IMR-90 (cell line): ENCODE measurements around the gene AUTS2. TPM values are rescaled to one million over a fixed set of nuclear protein-coding genes. Genes with fewer than 3 reads are reported as not detected.

ENCODE experiments used
- ATAC-seq: fragments of 200-7000 bp; cut with Tn5 transposase; 2 replicates; pipeline ENCODE4 v1.9.1; 2020; ENCODE audit warnings: low read depth, mild to moderate bottlenecking, moderate library complexity
- BruUV-seq: library from RNA; stranded (reverse); fragments of 400-500 nt; replicated peaks from 2 replicates; lab custom pipeline; 2021; lab: Mats Ljungman, UMichigan
- CTCF ChIA-PET: fragments of 300-600 bp; formaldehyde crosslinking; extraction: SDS; loops from one replicate; lab custom pipeline; 2021; ENCODE audit warnings: antibody characterized with exemption; lab: Yijun Ruan, JAX
- POLR2A ChIA-PET: fragments of 300-600 bp; sonication (Branson Sonifier 250); formaldehyde crosslinking; loops from one replicate; lab custom pipeline; 2022; ENCODE audit warnings: antibody characterized with exemption; ENCODE audit not compliant: unreplicated experiment; lab: Charles Lee
- DNase-seq: peaks from one replicate; pipeline ENCODE4 v3.0.0; 2013
- H2AFZ ChIP-seq: replicated peaks from 2 replicates; pipeline ENCODE3; 2013; ENCODE audit warnings: low read length, mild to moderate bottlenecking; ENCODE audit not compliant: poor library complexity
- H2AK5ac ChIP-seq: 2 replicates; pipeline ENCODE4 v1.6.1; 2013; ENCODE audit warnings: low read depth, low read length, inconsistent platforms
- H2AK9ac ChIP-seq: replicated peaks from 2 replicates; pipeline ENCODE3; 2013; ENCODE audit warnings: mild to moderate bottlenecking, low read depth, low read length, moderate library complexity; ENCODE audit not compliant: poor library complexity
- H2BK120ac ChIP-seq: 2 replicates; pipeline ENCODE4 v1.6.1; 2013; ENCODE audit warnings: low read depth, low read length, inconsistent platforms
- H2BK15ac ChIP-seq: 3 replicates; pipeline ENCODE4 v1.6.1; 2013; ENCODE audit warnings: low read depth, low read length, inconsistent platforms
- H2BK20ac ChIP-seq: 2 replicates; pipeline ENCODE4 v1.6.1; 2013; ENCODE audit warnings: low read depth, mild to moderate bottlenecking, inconsistent platforms, low read length, moderate library complexity
- H2BK5ac ChIP-seq: 2 replicates; pipeline ENCODE4 v1.6.1; 2013; ENCODE audit warnings: mild to moderate bottlenecking, low read depth, low read length, inconsistent platforms; ENCODE audit not compliant: poor library complexity, severe bottlenecking
- H3K14ac ChIP-seq: replicated peaks from 2 replicates; pipeline ENCODE4 v1.6.1; 2013; ENCODE audit warnings: low read depth, low read length, inconsistent platforms
- H3K18ac ChIP-seq: 2 replicates; pipeline ENCODE4 v1.6.1; 2013; ENCODE audit warnings: low read depth, low read length, control low read depth
- H3K23ac ChIP-seq: 2 replicates; pipeline ENCODE4 v1.6.1; 2013; ENCODE audit warnings: low read depth, low read length, inconsistent platforms
- H3K27ac ChIP-seq: 2 replicates; pipeline ENCODE4 v1.5.1; 2013; ENCODE audit warnings: mild to moderate bottlenecking, control low read depth, low read length; ENCODE audit not compliant: insufficient read depth
- H3K27me3 ChIP-seq: 2 replicates; pipeline ENCODE4 v1.6.1; 2013; ENCODE audit warnings: low read length; ENCODE audit not compliant: control insufficient read depth, insufficient read depth
- H3K36me3 ChIP-seq: 2 replicates; pipeline ENCODE4 v1.6.1; 2013; ENCODE audit warnings: low read length, mixed read lengths; ENCODE audit not compliant: control insufficient read depth, insufficient read depth
- H3K4ac ChIP-seq: 2 replicates; pipeline ENCODE4 v1.6.1; 2013; ENCODE audit warnings: low read depth, low read length, inconsistent platforms
- H3K4me1 ChIP-seq: 2 replicates; pipeline ENCODE4 v1.6.1; 2013; ENCODE audit warnings: low read length, mixed read lengths; ENCODE audit not compliant: control insufficient read depth, insufficient read depth
- H3K4me2 ChIP-seq: 2 replicates; pipeline ENCODE4 v1.6.1; 2013; ENCODE audit warnings: low read depth, mild to moderate bottlenecking, control low read depth, low read length, moderate library complexity
- H3K4me3 ChIP-seq: 2 replicates; pipeline ENCODE4 v1.5.1; 2013; ENCODE audit warnings: low read depth, mild to moderate bottlenecking, control low read depth, low read length, moderate library complexity; ENCODE audit not compliant: insufficient read depth
- H3K56ac ChIP-seq: 2 replicates; pipeline ENCODE4 v1.6.1; 2013; ENCODE audit warnings: low read length, inconsistent platforms; ENCODE audit not compliant: insufficient read depth; ENCODE audit errors: extremely low read depth
- H3K79me1 ChIP-seq, 2 experiments: 2 replicates each; pipeline ENCODE4 v1.6.1; 2013; ENCODE audit warnings: low read length in 2 of 2, inconsistent platforms in 1 of 2, low read depth in 1 of 2
- H3K9ac ChIP-seq: 2 replicates; pipeline ENCODE4 v1.6.1; 2013; ENCODE audit warnings: low read depth, low read length, control low read depth
- H3K9me1 ChIP-seq: 2 replicates; pipeline ENCODE4 v1.6.1; 2013; ENCODE audit warnings: low read length, inconsistent platforms; ENCODE audit not compliant: insufficient read depth
- H3K9me3 ChIP-seq: 2 replicates; pipeline ENCODE4 v1.6.1; 2013; ENCODE audit warnings: low read length; ENCODE audit not compliant: control insufficient read depth, insufficient read depth
- H4K20me1 ChIP-seq: 2 replicates; pipeline ENCODE4 v1.6.1; 2013; ENCODE audit warnings: low read length, inconsistent platforms; ENCODE audit not compliant: insufficient read depth
- H4K5ac ChIP-seq: 2 replicates; pipeline ENCODE4 v1.6.1; 2013; ENCODE audit warnings: mild to moderate bottlenecking, low read depth, low read length, control low read depth
- H4K8ac ChIP-seq, 2 experiments: 2 replicates each; pipeline ENCODE4 v1.6.1; 2013; ENCODE audit warnings: low read depth in 2 of 2, low read length in 2 of 2, control low read depth in 1 of 2, inconsistent platforms in 1 of 2
- H4K91ac ChIP-seq: 2 replicates; pipeline ENCODE4 v1.6.1; 2013; ENCODE audit warnings: low read depth, low read length, inconsistent platforms; ENCODE audit not compliant: insufficient read depth
- BHLHE40 ChIP-seq: fragments of 150-350 bp; IDR thresholded peaks from 2 replicates; pipeline ENCODE4 v1.6.1; 2016; ENCODE audit warnings: mild to moderate bottlenecking, low read depth, low read length
- CEBPB ChIP-seq: IDR thresholded peaks from 2 replicates; pipeline ENCODE4 v1.6.1; 2012; ENCODE audit warnings: low read depth, low read length, improper control_type of control experiment
- CHD1 ChIP-seq: IDR thresholded peaks from 2 replicates; pipeline ENCODE4 v1.6.1; 2012; ENCODE audit warnings: low read depth, low read length, improper control_type of control experiment
- ELK1 ChIP-seq: fragments of 150-350 bp; IDR thresholded peaks from 2 replicates; pipeline ENCODE4 v1.6.1; 2016; ENCODE audit warnings: low read depth, mild to moderate bottlenecking, low read length, moderate library complexity, borderline replicate concordance
- FOS ChIP-seq: fragments of 150-350 bp; IDR thresholded peaks from 2 replicates; pipeline ENCODE4 v1.6.1; 2016; ENCODE audit warnings: low read depth, low read length
- MAFK ChIP-seq: IDR thresholded peaks from 2 replicates; pipeline ENCODE4 v1.6.1; 2012; ENCODE audit warnings: low read depth, low read length, improper control_type of control experiment
- MAZ ChIP-seq: IDR thresholded peaks from 2 replicates; pipeline ENCODE4 v1.6.1; 2012; ENCODE audit warnings: low read depth, mild to moderate bottlenecking, low read length, improper control_type of control experiment, moderate library complexity, borderline replicate concordance
- MXI1 ChIP-seq: IDR thresholded peaks from 2 replicates; pipeline ENCODE4 v1.6.1; 2012; ENCODE audit warnings: low read depth, mild to moderate bottlenecking, low read length, moderate library complexity, borderline replicate concordance
- NFE2L2 ChIP-seq: fragments of 150-350 bp; IDR thresholded peaks from 2 replicates; pipeline ENCODE4 v1.6.1; 2016; ENCODE audit warnings: low read depth, mild to moderate bottlenecking, low read length
- POLR2A ChIP-seq: IDR thresholded peaks from 2 replicates; pipeline ENCODE4 v1.6.1; 2012; ENCODE audit warnings: mild to moderate bottlenecking, low read depth, low read length
- RAD21 ChIP-seq: IDR thresholded peaks from 2 replicates; pipeline ENCODE4 v1.6.1; 2012; ENCODE audit warnings: low read length, improper control_type of control experiment
- RCOR1 ChIP-seq: IDR thresholded peaks from 2 replicates; pipeline ENCODE4 v1.6.1; 2012; ENCODE audit warnings: mild to moderate bottlenecking, low read length, improper control_type of control experiment; ENCODE audit not compliant: insufficient replicate concordance
- RFX5 ChIP-seq: IDR thresholded peaks from 2 replicates; pipeline ENCODE4 v1.8.0; 2012; ENCODE audit warnings: low read depth, mild to moderate bottlenecking, low read length, moderate library complexity
- SMC3 ChIP-seq: fragments of 150-350 bp; IDR thresholded peaks from 2 replicates; pipeline ENCODE4 v1.6.1; 2016; ENCODE audit warnings: low read depth, mild to moderate bottlenecking, antibody characterized with exemption, low read length, moderate library complexity
- WGBS, 2 experiments: methylation state at CpG; one replicate each; pipeline versions ENCODE4 v1.1.5 to v1.1.7; 2013; ENCODE audit warnings: missing lambda C conversion rate in 2 of 2; ENCODE audit not compliant: insufficient read length in 1 of 2; ENCODE audit errors: extremely low coverage in 2 of 2; 5-methylcytosine and 5-hydroxymethylcytosine counted together
- dilution Hi-C: fragments of 300-500 bp; cut with HindIII; formaldehyde crosslinking; loops from one replicate; pipeline ENCODE4 v1.14.3; 2018; ENCODE audit warnings: low sequenced_read_pairs; ENCODE audit not compliant: unreplicated experiment
- in situ Hi-C: fragments of 300-500 bp; cut with MboI; formaldehyde crosslinking; loops from 3 replicates; pipeline ENCODE4 v1.14.3; 2019; ENCODE audit warnings: low sequenced_read_pairs, inconsistent platforms, mixed read lengths
- intact Hi-C: fragments of 100-400 bp; cut with micrococcal nuclease; formaldehyde crosslinking; loops from 2 replicates; pipeline ENCODE4 v1.10.0; 2022
- polyA plus RNA-seq, 3 experiments: library from polyadenylated mRNA; depleted of rRNA; stranded (reverse); fragments of >200 nt; gene quantifications; 2 replicates each; pipeline ENCODE4 v1.2.3, GENCODE V29; 2012; ENCODE audit warnings: low replicate concordance in 1 of 3
- total RNA-seq: library from RNA; depleted of rRNA; stranded (reverse); fragments of >200 nt; gene quantifications from 2 replicates; pipeline ENCODE4 v1.2.3, GENCODE V29; 2012
- TF ChIP-seq, protein P1 (sequence below): fragments of 150-350 bp; IDR thresholded peaks from 2 replicates; pipeline ENCODE4 v1.6.1; 2017; ENCODE audit warnings: mild to moderate bottlenecking, antibody characterized with exemption, low read length, low read depth
- TF ChIP-seq, protein P2 (sequence below): conservative IDR thresholded peaks from 2 replicates; pipeline ENCODE4 v1.5.1; 2012; ENCODE audit warnings: mild to moderate bottlenecking, low read depth, low read length, improper control_type of control experiment

The AUTS2 gene
- total and polyA plus RNA-seq, 2 of the 4 experiments (the other 2 are of a cell fraction): 0.90 to 3.0 TPM

DNA sequence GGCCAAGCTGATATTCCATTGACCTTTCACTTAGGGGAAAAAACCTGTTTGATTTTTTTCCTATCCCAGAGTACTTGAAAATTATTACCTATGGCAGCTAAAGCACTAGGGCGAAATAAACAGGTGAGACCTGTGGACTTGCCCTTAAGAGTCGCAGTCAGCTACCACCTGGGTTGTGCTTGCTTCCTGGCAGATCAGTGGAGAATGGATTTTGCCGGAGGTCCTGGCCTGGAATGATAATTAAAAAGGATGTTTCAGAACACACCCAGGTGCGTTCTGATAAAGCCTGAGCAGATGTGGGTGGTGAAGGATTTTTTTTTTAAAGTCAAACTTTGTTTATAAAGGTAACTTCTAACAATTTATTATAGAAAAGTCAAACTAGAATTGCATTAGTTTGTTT lies 59.1 kb downstream of the AUTS2 start:
- BruUV-seq: no TSS peak
- Histone ChIP-seq H3K27ac (no peak overlapping the region), H3K4ac (no peak overlapping the region), H2BK120ac (no peak overlapping the region), H3K18ac (no peak overlapping the region), H3K9me3 (no peaks in the 10 kb centered on the region), H3K36me3 (no peaks in the 10 kb centered on the region), H3K4me3 (no peak overlapping the region), H2AK9ac (no peak overlapping the region), H3K9me1 (no peaks in the 10 kb centered on the region), H2BK20ac (no peak overlapping the region), H4K8ac (no peak overlapping the region), H3K23ac (no peak overlapping the region), H3K4me2 (no peak overlapping the region), H3K9ac (no peak overlapping the region), H4K20me1 (no peaks in the 10 kb centered on the region), H2BK5ac (no peak overlapping the region), H3K14ac (no peak overlapping the region), H2BK15ac (no peak overlapping the region), H2AK5ac (no peak overlapping the region), H2AFZ (no peak overlapping the region), H3K79me1 (no peaks in the 10 kb centered on the region), H3K27me3 (no peaks in the 10 kb centered on the region), H3K56ac (no peak overlapping the region), H3K4me1 (no peaks in the 10 kb centered on the region), H4K91ac (no peak overlapping the region), H4K5ac (no peak overlapping the region)
- dilution Hi-C loops (no loop called here), intact Hi-C loops (no loop called here), in situ Hi-C loops (no loop called here)
- ChIA-PET CTCF (no interaction called here), POLR2A (no interaction called here)
- TF ChIP-seq MAFK: no peak
- TF ChIP-seq MXI1: no peak
- no peak for TF ChIP-seq ELK1
- no peak for TF ChIP-seq BHLHE40
- no peak for TF ChIP-seq FOS
- TF ChIP-seq, protein P1, sequence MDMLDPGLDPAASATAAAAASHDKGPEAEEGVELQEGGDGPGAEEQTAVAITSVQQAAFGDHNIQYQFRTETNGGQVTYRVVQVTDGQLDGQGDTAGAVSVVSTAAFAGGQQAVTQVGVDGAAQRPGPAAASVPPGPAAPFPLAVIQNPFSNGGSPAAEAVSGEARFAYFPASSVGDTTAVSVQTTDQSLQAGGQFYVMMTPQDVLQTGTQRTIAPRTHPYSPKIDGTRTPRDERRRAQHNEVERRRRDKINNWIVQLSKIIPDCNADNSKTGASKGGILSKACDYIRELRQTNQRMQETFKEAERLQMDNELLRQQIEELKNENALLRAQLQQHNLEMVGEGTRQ: no peak
- no peak for TF ChIP-seq CEBPB
- no peak for TF ChIP-seq NFE2L2
- TF ChIP-seq CHD1: no peak
- no peak for TF ChIP-seq RFX5
- TF ChIP-seq, protein P2, sequence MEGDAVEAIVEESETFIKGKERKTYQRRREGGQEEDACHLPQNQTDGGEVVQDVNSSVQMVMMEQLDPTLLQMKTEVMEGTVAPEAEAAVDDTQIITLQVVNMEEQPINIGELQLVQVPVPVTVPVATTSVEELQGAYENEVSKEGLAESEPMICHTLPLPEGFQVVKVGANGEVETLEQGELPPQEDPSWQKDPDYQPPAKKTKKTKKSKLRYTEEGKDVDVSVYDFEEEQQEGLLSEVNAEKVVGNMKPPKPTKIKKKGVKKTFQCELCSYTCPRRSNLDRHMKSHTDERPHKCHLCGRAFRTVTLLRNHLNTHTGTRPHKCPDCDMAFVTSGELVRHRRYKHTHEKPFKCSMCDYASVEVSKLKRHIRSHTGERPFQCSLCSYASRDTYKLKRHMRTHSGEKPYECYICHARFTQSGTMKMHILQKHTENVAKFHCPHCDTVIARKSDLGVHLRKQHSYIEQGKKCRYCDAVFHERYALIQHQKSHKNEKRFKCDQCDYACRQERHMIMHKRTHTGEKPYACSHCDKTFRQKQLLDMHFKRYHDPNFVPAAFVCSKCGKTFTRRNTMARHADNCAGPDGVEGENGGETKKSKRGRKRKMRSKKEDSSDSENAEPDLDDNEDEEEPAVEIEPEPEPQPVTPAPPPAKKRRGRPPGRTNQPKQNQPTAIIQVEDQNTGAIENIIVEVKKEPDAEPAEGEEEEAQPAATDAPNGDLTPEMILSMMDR: no peak
- no peak for TF ChIP-seq MAZ
- no peak for TF ChIP-seq RAD21
- no peak for TF ChIP-seq POLR2A
- no peak for TF ChIP-seq SMC3
- TF ChIP-seq RCOR1: no peak
- WGBS, 2 experiments: no CpG with 5 or more reads among the region's 4 CpGs
- DNase-seq: no peak
- no peak for ATAC-seq
